GM18873 (cell line): ENCODE data around the gene DCHS1.

Experiments
- ATAC-seq: cut with Tn5 transposase; IDR thresholded peaks from one replicate; pipeline ENCODE4 v1.9.1; 2021; ENCODE audit warnings: mild to moderate bottlenecking, moderate library complexity, moderate number of reproducible peaks; ENCODE audit not compliant: unreplicated experiment, low FRiP score

The DCHS1 gene

DNA sequence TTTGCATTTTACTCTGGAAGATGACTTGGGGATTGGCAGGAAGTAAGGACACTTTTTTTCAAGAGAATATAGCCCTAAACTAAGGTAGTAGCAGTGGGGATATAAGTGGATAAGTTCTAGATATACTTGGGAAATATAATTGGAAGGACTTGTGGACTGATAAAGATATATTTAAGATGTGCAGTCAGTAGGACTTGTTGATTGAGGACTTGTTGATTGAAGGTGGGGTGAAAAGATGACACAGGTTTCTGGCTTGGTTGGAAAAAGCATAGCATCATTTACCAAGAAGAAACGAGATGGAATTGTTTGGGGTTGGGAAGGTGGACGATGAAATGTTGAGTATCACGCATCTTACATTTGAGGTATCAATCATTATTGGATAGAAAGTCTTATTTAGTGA is 42.1 kb downstream of the DCHS1 start:
- ATAC-seq: no peak

- ATAC-seq: peak; percentile 81
These were observed 43.2 kb downstream of the DCHS1 start, which contains the start of gene TAF10 for GRCh38 chr11:6612213-6613041. TAF10 (minus strand) TSS chr11:6612216; CDS start chr11:6612189, 27 bp downstream.

- ATAC-seq: no peak
These were observed 43.7 kb downstream of the DCHS1 start for GRCh38 chr11:6611963-6612212.

DNA sequence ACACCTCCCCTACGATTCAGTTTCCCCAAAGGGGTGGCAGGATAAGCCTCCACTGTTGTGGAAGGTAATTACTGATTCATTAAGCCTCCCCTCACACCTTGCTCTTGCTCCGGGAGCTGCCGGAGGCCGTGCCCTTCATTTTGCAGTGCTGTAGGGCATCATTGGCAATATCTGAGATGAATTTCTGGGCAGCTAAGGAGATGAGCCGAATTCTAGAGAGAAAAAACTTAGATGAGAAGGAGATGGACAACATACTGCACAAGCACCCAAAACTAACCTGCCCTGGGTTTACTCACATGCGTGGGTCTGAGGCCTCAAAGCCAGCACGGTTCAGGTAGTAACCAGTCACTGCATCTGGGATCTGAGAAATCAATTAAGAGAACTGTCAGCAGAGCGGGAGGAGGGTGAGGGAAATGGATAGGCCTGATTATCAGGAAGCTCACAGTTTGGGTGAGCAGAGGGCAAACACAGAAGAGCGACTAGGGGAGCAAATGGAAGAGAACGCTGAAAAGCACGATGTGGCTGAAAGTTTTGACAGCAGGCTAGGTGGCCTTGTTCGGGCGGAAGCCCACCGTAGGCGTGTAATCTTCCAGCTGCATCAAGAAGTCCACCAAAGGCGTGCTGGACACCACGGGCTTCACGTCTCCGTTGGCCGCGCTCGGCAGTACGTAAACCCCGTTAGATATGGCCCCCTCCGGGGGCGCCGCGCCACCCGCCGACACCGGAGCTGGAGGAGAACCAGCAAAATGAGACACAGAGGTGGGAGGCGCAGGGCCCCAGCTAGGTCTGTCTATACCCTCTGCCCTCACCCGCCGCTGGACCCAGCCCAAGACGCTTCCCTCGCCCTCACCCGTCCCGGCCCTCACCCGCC is 44.3 kb downstream of the DCHS1 start:
- ATAC-seq: no peak

- no peak for ATAC-seq
These were observed 45.0 kb downstream of the DCHS1 start for GRCh38 chr11:6610591-6610990.

GRCh38 chr11:6609502-6610015 is 46.0 kb downstream of the DCHS1 start:
- ATAC-seq: no peak

DNA sequence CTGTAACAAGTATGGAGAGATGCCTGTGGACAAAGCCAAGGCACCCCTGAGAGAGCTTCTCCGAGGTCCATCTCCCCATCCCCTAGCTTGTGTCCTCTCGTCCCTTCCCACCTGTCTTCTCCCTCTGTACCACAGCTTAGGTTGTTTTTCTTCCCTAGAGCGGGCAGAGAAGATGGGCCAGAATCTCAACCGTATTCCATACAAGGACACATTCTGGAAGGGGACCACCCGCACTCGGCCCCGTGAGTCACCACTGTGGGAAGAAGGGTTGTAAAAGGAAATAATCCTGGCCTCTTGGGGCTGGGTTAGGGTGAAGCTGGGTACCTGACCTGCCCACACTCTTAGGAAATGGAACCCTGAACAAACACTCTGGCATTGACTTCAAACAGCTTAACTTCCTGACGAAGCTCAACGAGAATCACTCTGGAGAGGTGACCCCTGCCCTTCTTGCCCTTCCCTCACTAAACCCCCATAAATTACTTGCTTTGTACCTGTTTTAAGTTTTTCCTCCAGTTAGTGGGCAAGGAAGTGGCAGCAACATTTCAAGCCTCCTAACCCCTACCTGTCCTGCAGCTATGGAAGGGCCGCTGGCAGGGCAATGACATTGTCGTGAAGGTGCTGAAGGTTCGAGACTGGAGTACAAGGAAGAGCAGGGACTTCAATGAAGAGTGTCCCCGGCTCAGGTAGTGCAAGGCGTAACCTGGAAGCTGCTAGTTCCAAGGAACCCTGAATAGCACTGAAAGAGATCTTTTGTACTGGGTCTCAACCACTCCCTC is 46.7 kb downstream of the DCHS1 start:
- no peak for ATAC-seq

- no peak for ATAC-seq
These were observed 47.6 kb downstream of the DCHS1 start for GRCh38 chr11:6608011-6608410.

DNA sequence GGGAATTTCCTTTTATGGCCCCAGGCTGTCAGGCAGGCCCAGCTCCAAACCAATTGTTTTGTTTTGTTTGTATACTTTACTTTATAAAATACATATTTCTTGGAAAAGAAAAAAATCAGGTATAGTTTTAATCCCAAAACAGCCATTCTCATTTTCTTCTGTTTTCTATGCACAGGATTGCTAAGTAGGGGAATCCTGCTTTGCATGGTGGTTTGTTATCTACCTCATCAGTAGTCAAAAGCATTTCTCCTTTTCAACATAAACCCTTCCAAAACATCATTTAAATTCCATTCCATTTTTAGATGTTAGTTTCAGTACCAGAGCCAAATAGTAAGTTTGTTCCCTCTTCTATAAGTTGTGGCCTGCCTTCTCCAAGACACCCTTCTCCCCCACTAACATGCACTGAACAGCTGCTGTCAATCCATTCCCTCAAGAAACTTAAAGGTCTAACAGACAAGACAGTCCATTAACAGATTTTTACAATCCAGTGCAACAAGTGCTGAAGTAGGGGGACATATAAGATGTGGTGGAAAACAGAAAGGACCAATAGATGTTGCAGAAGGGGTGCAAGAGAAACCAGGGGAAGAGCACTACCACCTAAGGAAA is 48.3 kb downstream of the DCHS1 start:
- ATAC-seq: no peak

- ATAC-seq: peak; percentile 50
These were observed 49.0 kb downstream of the DCHS1 start for GRCh38 chr11:6606471-6607189.

DNA sequence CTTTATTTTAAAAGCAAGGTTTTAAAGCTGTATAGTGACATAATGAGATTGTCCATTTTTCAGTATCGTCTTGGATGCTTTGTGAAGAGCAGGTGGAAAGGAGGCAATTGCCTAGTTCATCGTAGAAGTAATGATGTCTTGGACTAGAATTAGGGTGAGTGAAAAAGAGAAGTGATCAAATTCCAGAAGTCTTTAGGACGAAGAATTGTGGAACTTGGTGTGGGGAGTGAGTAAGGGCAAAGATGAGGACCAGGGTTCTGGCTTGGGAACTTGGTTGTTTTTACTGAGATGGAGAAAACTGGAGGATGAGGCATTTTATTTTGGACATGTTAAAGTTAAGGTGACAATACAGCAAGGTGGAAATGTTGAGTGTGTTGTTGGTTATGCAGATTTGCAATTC is 50.8 kb downstream of the DCHS1 start:
- no peak for ATAC-seq

GRCh38 chr11:6604081-6604626 is 51.5 kb downstream of the DCHS1 start:
- peak; percentile 36 for ATAC-seq

- ATAC-seq: peak; percentile 50
These were observed 52.1 kb downstream of the DCHS1 start, which contains the start of the genes ILK and RRP8 for GRCh38 chr11:6603287-6604080. ILK (plus strand) TSS chr11:6603774; CDS start chr11:6604272, 498 bp downstream. RRP8 (minus strand) TSS chr11:6603616; CDS start chr11:6603502, 114 bp downstream.

GRCh38 chr11:6602096-6602940 is 53.3 kb downstream of the DCHS1 start:
- ATAC-seq: no peak

GRCh38 chr11:6601041-6601461 is 54.6 kb downstream of the DCHS1 start:
- no peak for ATAC-seq

GRCh38 chr11:6599881-6600390 is 55.7 kb downstream of the DCHS1 start:
- no peak for ATAC-seq

- no peak for ATAC-seq
These were observed 56.2 kb downstream of the DCHS1 start for GRCh38 chr11:6599449-6599848.
